HepG2 (cell line): Measurements from ENCODE around the gene TKTL1.

Source experiments
- EZH2 ChIP-seq: conservative IDR thresholded peaks from 2 replicates; pipeline ENCODE4 v1.6.1; 2012; ENCODE audit warnings: mild to moderate bottlenecking, low read depth, low read length, moderate library complexity
- FOXA1 ChIP-seq, 2 experiments: fragments of 450-650 bp in 1 of 2; sonication (generic) in 1 of 2; formaldehyde crosslinking in 1 of 2; IDR thresholded peaks; 2 replicates each; pipeline versions ENCODE4 v1.4.0 to v1.6.1; 2016 to 2020; ENCODE audit warnings: missing genetic modification reagents in 1 of 2
- RARA ChIP-seq: IDR thresholded peaks from 2 replicates; pipeline ENCODE4 v1.6.1; 2016; ENCODE audit warnings: missing genetic modification reagents, missing compliant biosample characterization
- SP2 ChIP-seq: sonication (generic); formaldehyde crosslinking; IDR thresholded peaks from 2 replicates; pipeline ENCODE4 v1.5.1; 2020; ENCODE audit warnings: mild to moderate bottlenecking, missing genetic modification reagents
- ZBTB14 ChIP-seq: sonication (generic); formaldehyde crosslinking; IDR thresholded peaks from 2 replicates; pipeline ENCODE4 v1.4.0; 2020; ENCODE audit warnings: missing genetic modification reagents

- no peak for TF ChIP-seq RARA
- no peak for TF ChIP-seq ZBTB14 (CRISPR knock-in tag)
- TF ChIP-seq SP2 (CRISPR knock-in tag) = no peak
- TF ChIP-seq FOXA1 (IDR thresholded peaks at IDR 0.05) = no peak
- TF ChIP-seq FOXA1 (CRISPR knock-in tag; IDR thresholded peaks at IDR 0.05) = no peak
- TF ChIP-seq EZH2 = no peak
These were observed 76.2 kb downstream of the TKTL1 start for GRCh38 chrX:154371789-154372300.
